COR-L47 (cell line): ENCODE measurements around the gene TMEM130.
A peak's percentile ranks its signal among the peaks of the same experiment; 100 is the strongest.

Source experiments
- DNase-seq: peaks from one replicate; lab custom pipeline; 2025; lab: John Stamatoyannopoulos, UW

TMEM130 gene

DNA sequence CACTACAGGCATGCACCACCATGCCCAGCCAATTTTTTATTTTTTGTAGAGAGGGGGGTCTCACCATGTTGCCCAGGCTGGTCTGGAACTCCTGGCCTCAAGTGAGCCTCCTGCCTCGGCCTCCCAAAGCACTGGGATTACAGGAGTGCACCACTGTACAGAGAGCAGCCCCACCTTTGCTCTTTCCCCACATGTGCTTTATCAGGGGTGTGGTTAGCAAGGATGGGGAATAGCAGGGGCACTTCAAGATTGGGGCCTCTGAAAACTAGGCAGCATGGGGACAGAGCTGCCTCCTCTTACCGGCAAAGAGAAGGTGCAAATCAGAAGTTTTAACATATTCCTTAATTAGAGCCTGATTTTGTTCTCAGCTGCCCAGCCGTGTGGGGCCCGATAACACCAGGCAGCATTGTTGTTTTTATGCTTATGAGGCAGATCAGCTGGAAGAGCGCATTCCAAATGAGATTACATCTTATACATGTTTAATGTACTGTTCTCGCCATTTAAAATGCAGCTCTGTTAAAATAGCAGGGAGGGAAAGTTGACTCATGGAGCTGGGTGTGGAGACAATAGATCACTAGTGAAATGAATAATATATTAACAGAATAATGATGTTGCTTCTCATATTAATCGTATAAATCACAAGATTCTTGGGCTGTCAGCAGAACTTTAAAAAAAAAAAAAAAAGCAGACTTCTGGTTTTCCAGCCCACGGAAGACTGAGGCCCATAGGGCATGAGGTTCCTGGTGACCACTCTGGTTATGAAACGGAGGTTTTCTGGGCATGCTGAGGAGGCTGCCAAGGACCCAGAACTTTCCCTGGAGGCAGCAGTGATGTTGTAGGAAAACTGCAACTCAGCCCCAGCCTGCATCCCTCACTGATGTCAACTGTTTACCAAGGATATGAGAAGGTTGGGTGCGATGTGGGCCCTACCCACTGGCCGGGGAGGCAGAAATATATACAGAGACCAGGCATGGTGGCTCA, 62.5 kb downstream of the TMEM130 start:
- no peak for DNase-seq

DNA sequence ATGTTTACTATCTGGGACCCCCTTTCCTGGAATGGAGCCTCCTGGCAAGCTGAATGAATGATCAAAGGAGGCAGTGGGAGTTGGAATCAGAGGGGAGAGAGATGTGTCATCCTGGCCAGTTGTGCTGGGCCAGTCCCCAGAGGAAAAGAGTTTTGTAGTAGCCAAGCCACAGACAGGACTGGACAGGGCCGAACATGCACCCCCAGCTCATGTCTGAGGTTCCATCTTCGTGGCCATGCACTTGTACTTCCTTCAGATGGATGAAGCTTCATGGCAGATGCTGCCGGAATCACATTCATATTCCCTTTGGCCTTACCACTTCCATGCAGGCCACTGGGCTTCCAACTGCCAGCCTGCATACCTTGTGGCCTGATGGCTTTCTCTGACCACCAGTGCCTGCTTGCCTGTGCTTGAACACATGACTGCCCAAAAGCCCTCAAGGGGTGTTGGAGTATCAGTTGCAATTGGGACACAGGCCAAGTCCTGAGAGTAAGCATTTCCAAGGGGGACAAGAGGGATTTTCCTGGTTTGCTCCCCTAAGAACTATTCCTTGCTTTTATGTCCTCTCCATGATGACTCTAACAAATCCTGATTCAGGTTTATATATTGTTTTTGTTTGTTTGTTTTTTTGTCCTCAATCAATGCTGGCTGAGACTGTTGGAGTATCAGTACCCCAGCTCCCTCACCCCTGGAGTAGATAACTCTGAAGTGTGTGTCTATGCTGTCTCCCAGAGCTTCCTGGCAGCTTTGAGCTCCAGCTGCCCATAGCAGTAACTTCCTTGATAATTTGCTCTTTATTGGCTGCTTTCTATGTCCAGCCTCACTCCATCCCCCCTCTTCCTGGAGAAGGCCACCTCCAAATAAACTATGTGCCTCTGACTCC, 63.6 kb downstream of the TMEM130 start:
- DNase-seq: no peak

DNA sequence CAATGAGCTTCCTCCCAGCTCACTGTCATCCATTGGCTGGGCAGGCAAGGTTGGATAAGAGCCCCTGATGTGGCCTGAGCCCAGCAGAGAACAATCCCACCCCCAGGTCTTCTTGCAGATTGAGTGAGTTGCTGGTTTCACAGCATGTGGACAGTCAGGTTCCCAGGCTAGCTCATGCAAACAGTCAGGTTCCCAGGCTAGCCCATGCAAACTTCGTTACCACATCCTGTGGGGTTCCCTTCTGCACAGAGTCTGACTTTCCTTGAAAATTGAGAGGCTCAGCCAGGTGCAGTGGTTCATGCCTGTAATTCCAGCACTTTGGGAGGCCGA, 67.1 kb downstream of the TMEM130 start:
- no peak for DNase-seq

DNA sequence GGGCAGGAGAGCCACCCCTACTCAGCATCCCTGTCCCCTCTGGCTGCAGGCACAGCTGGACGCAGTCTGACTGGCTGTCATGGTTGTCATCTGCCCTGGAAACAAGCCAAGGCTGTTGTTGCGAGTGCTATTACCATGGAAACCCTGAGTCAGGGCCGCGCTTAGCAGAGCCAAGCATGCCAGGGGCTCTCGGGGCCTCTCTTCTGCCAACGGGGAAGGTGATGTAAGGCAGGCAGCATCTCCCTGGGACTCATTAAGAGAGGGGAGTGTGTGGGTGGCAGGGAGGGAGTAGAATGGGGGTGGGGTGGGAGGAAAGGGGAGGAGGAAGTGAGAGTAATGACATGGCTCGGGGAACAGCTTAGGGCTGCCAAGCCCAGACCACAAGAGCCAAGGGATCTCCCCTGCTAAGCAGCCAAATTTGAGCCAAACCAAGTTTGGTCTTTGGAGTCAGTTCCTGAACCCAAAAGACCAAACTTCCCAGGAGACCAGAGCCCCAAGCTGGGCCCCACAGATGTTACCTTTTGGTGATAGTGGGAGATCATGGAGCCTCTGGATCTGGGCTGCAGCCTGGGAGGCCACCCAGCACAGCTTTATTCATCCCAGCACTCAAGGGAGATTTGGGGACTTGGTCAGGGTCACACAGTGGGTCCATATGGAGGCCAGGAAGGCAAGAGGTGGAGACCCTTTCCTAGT, 67.6 kb downstream of the TMEM130 start:
- peak; percentile 97 for DNase-seq

DNA sequence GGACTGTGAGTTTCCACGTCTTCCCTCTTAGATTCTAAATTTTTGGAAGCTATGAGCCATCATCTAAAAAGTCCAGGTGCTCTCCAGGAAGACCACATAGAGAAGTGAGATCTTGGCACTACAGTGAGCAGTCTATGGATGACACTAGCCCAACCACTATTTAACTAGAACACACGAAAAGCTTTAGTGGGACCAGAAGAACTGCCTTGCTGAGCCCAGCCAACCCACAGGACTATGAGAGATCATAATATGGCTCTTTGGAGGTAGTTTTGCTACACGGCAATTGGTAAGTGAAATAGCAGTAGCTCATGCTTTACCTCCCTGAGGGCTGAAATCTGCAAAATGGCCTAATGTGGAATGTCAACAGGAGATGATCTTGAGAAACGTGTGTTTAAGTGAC, 68.8 kb downstream of the TMEM130 start:
- DNase-seq: no peak

DNA sequence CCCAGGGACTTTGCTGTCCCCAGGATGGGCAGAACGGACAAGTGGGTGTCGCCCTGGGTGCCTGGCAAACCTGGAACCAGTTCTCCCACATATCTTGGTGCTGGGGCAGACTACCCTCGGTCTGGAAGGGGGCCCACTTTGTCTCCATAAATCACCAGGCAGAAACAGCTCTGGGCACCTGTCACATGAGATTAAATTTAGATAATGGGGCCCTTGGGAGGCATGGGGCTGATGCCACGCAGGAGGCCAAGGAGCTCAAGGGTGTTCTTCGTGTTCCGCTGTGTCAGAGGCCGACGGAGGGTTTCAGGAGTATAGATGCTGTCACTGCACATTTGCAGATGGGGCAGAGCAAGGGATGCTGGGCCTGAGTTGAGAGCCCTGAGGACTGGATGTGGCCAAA, 72.7 kb downstream of the TMEM130 start:
- DNase-seq: no peak
